ENCODE data around the gene HADHB. TPM values are rescaled to one million over a fixed set of nuclear protein-coding genes. Genes with fewer than 3 reads are reported as not detected.
"Not testable (repeated sequence)": the region's sequence is repeated elsewhere in the genome, so short reads cannot be mapped to it uniquely, and the experiment has no call there.

The HADHB gene
- total and polyA plus RNA-seq, 2 of the 13 experiments (the other 11 are each of a cell fraction or from before 2014, with no cell fraction given), result 112 to 238 TPM

DNA sequence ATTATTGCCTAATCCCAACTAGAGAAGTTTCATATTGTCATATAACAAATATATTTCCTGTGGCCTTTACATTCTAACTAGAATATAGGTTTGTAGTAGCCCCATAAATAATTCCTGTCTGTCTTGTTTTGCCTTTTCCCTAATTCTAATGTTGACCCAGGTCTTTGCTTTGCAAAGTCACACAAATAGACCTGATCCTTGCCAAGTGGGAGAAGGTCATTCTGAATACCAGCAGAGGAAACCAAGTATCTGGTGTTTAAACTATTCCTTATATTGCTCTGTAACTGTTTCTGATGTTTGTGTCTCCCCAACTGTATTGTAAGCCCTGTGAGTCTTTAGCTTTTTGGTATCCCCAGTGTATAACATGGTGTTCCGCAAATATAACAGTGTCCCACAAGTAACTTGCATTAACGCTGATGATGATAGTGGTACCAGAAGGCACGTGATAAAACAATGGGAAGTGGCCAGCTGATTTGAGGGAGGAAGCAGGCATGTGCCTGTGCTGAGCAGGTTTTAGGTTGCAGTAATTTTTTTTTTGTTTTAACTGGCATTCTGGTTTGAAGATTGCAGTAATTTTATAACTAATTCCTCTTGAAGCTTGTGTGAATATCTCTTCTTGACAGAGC, 11.1 kb downstream of the HADHB start (continued):
- TF ChIP-seq EP300 (IDR thresholded peaks at IDR 0.05; ENCODE audit: low read depth in 2 of 2, low read length in 2 of 2) (no peak), EP300 (CRISPR knock-in tag; IDR thresholded peaks at IDR 0.05; ENCODE audit: borderline replicate concordance) (no peak), ZNF543 (CRISPR knock-in tag; IDR thresholded peaks at IDR 0.05) (no peak), ZNF446 (CRISPR knock-in tag; IDR thresholded peaks at IDR 0.05) (no peak)
- TF ChIP-seq, protein P1, sequence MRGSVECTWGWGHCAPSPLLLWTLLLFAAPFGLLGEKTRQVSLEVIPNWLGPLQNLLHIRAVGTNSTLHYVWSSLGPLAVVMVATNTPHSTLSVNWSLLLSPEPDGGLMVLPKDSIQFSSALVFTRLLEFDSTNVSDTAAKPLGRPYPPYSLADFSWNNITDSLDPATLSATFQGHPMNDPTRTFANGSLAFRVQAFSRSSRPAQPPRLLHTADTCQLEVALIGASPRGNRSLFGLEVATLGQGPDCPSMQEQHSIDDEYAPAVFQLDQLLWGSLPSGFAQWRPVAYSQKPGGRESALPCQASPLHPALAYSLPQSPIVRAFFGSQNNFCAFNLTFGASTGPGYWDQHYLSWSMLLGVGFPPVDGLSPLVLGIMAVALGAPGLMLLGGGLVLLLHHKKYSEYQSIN (CRISPR knock-in tag; IDR thresholded peaks at IDR 0.05; ENCODE audit: borderline replicate concordance), result no peak

DNA sequence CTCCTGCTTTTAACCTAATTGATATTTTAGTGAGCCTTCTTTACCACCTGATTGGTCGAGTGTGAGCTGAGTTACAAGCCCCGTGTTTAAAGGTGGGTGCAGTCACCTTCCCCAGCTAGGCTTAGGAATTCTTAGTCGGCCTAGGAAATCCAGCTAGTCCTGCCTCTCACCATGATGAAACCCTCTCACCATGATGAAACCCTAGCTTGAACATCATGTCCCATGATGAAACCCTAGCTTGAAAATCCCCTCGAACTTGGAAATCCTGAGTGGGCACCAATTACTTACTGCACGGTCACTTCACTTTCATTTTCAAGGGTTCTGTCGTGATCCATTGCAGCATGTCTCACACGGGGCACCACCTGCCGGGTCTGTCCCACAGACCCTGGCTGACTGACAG, 14.1 kb downstream of the HADHB start:
- CTCF ChIA-PET (ENCODE audit: low intra/inter-chr PET ratio, low total read pairs); BruUV-seq (replicated peaks): not testable (repeated sequence)
- peaks cover 13% of the 10 kb centered on the region; the same call in 1 of the 2 replicates for H3K4me1 ChIP-seq (ENCODE audit: insufficient read depth, low read length)

More for the DNA sequence above, 14.1 kb downstream of the HADHB start:
- H4K20me1 ChIP-seq (ENCODE audit: insufficient read depth, low read length); H3K9ac ChIP-seq (ENCODE audit: insufficient read depth, low read depth, low read length); H2AFZ ChIP-seq (ENCODE audit: low read length); DNase-seq (ENCODE audit: low spot score); H3K27ac ChIP-seq (ENCODE audit: extremely low read length, insufficient read depth, low read length); in situ Hi-C loops (cut with HindIII; ENCODE audit: extremely low pct_ligation_motif_present, low pct_unique_long_range_greater_than_20kb); intact Hi-C loops (cut with micrococcal nuclease; ENCODE audit: unreplicated experiment); H3K4me2 ChIP-seq (ENCODE audit: low read depth, low read length); ATAC-seq; FAIRE-seq; H3K9me3 ChIP-seq (ENCODE audit: low read length); H3K4me3 ChIP-seq (replicated peaks in 1 of 3; ENCODE audit: insufficient read depth in 1 of 3, low read depth in 2 of 3, low read length in 3 of 3); H3K79me2 ChIP-seq (ENCODE audit: insufficient read depth, low read length); H3K27me3 ChIP-seq (ENCODE audit: control insufficient read depth in 1 of 2, insufficient read depth in 2 of 2, low read length in 2 of 2): not testable (repeated sequence)
- WGBS (ENCODE audit: low lambda C conversion rate), result 95% methylated on average over 8 of the region's 8 CpGs
- POLR2A ChIA-PET, result interaction anchor here (1.5 to 1.6 kb wide), 2 partner anchors 13 to 15 kb away, joined by 3 to 10 read pairs; partner anchors contain the start of genes HADHA and HADHB
- H3K36me3 ChIP-seq (replicated peaks in 1 of 2; ENCODE audit: control insufficient read depth in 1 of 2, insufficient read depth in 2 of 2, low read length in 2 of 2), result peaks cover 12 to 45% of the 10 kb centered on the region in 2 experiments
